GM12892 (cell line): Measurements from ENCODE around the gene PRKN.

Experiments used
- POLR2A ChIP-seq: IDR thresholded peaks from 2 replicates; pipeline ENCODE4 v1.6.1; 2011; ENCODE audit warnings: low read depth, low read length, control low read depth
- POLR2AphosphoS5 ChIP-seq: IDR thresholded peaks from 2 replicates; pipeline ENCODE4 v1.6.1; 2011; ENCODE audit warnings: low read depth, low read length, control low read depth
- TAF1 ChIP-seq: IDR thresholded peaks from 2 replicates; pipeline ENCODE4 v1.6.1; 2011; ENCODE audit warnings: low read depth, mild to moderate bottlenecking, control low read depth, low read length, borderline replicate concordance

DNA sequence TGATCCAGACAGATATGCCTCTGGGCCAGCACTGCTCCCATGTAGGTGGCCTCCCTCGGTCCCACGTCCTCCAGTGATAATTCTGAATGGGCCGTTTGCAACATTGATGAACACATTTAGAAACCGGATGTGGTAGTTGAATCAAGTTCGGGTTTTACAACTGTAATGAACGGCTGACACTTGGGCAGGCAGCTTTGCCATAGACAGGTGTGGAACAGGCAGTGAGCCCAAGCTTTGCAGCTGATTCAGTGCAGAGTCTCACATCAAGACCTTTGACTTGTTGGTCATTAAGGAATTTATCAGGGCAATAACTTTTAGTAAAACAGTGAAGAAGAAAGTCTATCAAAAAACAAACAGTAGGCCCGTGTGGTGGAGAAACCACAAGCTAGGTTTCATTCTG is 987.1 kb downstream of the PRKN start:
- no peak for TF ChIP-seq POLR2A
- TF ChIP-seq TAF1: no peak
- no peak for TF ChIP-seq POLR2AphosphoS5
